Omental fat pad (tissue), 4 donors: Measurements from ENCODE around the gene AOX1. TPM values are rescaled to one million over a fixed set of nuclear protein-coding genes. Genes with fewer than 3 reads are reported as not detected.

Experiments used
- ATAC-seq: fragments of 150-250 bp; one replicate; pipeline ENCODE4 v1.9.1; 2016; ENCODE audit warnings: mild to moderate bottlenecking, moderate library complexity; ENCODE audit not compliant: low FRiP score
- DNase-seq: peaks from one replicate; pipeline ENCODE4 v3.0.0-alpha.2; 2019; ENCODE audit warnings: low spot score
- total RNA-seq, 4 donors: library from RNA; depleted of rRNA; stranded (reverse); fragments of >200 nt; gene quantifications; one replicate each; pipeline ENCODE4 v1.1.0, GENCODE V29; 2016
- TF ChIP-seq, protein P1 (sequence below), 3 donors: fragments of 450-650 bp; IDR thresholded peaks; one replicate each; pipeline ENCODE4 v1.5.1; 2016 to 2017; ENCODE audit warnings: antibody characterized with exemption in 3 of 3, mild to moderate bottlenecking in 3 of 3, moderate library complexity in 2 of 3

Gene AOX1
- total RNA-seq, 4 donors from 2014 or later, result 241 to 629 (median 321) TPM

DNA sequence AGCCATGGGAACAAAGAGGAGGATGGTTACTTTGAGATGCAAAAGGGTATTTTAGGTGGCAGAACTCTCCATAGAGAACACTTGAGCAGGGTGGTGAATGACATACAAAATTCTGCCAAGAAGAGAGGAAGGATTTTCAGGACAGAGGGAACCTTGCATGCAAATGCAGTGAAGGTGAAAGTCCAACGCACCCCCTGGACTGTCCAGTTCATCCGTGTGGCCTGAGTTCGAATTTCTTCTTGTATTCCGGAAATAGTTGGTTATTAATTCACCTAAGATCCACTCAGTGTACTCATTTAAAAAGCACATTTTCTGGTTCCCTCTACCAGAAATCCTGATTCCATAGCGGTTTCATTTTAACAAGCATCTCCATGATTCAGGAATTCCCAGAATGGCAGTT, 5.5 kb downstream of the AOX1 start:
- DNase-seq, result no peak
- TF ChIP-seq, protein P1, sequence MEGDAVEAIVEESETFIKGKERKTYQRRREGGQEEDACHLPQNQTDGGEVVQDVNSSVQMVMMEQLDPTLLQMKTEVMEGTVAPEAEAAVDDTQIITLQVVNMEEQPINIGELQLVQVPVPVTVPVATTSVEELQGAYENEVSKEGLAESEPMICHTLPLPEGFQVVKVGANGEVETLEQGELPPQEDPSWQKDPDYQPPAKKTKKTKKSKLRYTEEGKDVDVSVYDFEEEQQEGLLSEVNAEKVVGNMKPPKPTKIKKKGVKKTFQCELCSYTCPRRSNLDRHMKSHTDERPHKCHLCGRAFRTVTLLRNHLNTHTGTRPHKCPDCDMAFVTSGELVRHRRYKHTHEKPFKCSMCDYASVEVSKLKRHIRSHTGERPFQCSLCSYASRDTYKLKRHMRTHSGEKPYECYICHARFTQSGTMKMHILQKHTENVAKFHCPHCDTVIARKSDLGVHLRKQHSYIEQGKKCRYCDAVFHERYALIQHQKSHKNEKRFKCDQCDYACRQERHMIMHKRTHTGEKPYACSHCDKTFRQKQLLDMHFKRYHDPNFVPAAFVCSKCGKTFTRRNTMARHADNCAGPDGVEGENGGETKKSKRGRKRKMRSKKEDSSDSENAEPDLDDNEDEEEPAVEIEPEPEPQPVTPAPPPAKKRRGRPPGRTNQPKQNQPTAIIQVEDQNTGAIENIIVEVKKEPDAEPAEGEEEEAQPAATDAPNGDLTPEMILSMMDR (IDR thresholded peaks at IDR 0.05), result no peak
- ATAC-seq, result no peak

DNA sequence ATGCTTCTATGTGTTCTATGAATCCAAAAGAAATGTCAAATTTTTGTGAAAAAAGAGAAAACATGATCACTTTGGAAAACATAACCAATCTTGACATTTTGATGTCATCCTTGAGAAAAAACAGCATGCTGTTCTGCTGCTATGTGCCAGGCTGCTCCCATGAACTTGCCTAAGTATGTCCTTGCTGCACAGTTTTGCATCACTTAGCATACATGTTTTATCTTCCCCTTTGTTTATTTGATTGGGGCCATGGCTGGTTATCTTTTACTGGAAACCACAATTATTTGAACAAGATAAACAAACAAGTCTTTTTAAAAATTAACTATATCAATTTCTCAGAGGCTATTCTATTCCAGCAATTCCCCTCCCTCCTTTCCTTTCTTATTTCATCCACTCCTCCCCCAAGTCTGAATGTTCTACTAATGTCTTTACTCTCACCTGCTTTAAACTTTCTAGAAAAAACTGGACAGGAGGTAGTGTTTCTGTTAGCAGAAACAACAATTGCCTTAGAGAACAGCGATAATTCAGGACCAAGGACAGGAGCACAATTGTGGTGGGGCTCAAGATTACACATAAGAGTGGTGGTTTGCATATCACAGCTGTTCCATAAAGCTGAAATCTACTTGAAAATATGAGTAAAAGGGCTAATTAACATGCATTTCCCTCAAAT, 6.7 kb downstream of the AOX1 start:
- TF ChIP-seq, protein P1 (IDR thresholded peaks at IDR 0.05), result no peak
- no peak for DNase-seq
- no peak for ATAC-seq

DNA sequence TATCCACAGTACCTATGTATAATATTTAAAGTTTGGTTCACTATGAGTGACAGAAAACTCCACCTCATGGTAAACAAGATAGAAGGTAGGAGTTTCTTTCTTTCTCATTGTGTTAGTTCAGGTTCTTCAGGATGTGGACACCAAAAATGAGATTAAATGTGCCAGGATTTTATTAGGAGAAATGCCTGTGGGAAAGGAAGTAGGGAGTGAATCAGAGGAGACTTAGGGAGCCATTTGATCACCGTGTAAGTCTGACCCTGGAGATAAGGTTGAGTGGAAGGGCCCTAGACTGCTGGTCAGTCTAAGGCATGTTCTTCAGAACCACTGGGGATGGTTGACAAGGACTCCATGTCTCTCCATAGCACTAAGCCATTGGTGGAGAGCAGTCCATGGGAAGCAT, 8.1 kb downstream of the AOX1 start:
- no peak for DNase-seq
- no peak for ATAC-seq
- TF ChIP-seq, protein P1 (IDR thresholded peaks at IDR 0.05), result no peak

DNA sequence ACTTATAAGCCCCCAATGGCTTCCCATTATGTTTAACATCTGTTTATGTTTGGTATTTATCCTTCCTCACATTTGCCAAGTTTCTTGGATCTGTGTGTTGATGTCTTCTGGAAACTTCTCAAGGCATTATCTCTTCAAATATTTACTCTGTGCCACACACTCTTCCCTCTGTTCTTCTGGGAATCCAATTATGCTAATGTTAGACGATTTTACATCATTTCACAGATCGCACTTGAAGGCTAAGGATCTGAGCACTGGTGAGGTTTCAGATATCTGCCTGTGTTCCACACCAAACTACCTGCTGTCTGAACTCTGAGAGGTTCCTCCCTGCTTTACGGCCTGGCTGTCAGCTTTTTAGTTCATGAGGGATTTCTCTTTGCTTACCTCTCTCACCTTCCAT, 10.1 kb downstream of the AOX1 start:
- ATAC-seq (no peak), DNase-seq (no peak)
- TF ChIP-seq, protein P1 (IDR thresholded peaks at IDR 0.05), result no peak

DNA sequence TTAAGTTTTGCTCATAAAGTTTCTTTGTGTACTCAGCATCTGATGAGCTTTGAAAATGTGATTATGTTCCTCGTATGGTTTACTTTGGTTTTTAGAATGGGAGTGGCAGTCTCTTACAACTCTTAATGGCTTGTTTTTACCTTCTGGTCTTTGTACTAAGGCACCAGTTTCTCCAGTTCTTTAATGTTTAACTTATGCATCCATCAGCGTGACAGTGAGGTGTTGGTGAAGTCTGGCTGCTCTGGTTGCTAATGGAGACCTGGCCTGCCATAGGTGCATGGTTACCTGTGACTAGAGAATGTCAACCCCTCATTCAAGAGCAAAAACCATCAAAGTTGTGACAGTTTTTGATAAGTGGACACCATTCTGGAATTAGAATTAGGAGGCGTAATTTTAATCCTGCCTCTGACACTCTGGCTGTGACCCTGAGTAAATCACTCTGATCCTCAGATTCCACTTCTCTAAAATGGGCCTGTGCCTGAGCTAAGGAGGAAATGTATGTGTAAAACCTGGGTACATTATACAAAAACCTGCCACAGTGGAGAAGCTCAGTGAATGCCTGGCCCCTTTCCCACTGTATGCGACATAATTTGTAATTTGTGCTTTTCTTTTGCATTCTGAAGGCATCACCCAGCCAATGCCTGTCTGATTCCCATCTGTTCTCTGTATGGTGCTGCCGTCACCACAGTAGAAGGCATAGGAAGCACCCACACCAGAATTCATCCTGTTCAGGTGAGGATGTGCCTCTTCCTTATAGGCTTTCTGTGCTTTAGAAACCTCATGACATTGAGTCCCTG, 11.2 kb downstream of the AOX1 start:
- DNase-seq (no peak), ATAC-seq (no peak)
- TF ChIP-seq, protein P1 (IDR thresholded peaks at IDR 0.05), result no peak

DNA sequence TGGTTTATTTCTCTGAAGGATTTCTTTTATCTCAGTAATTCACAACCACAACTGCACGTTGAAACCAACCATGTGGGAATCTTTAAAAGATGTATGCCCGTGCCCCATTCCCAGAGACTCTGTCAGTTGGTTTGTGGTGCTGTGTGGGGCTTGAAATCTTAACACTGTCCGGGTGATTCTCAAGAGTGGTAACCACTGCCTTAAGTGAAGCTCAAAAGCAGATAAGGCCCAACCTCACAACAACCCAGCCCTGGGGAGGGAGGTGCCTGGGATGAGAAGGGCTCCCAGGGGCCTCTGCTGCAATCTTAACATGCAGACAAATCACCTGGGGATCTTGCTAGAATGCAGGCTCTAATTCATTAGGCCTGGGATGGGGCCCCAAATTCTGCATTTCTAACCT, 13.4 kb downstream of the AOX1 start:
- TF ChIP-seq, protein P1 (IDR thresholded peaks at IDR 0.05), result no peak
- ATAC-seq (no peak), DNase-seq (no peak)
